ENCODE results near the gene NAT14.

DNA sequence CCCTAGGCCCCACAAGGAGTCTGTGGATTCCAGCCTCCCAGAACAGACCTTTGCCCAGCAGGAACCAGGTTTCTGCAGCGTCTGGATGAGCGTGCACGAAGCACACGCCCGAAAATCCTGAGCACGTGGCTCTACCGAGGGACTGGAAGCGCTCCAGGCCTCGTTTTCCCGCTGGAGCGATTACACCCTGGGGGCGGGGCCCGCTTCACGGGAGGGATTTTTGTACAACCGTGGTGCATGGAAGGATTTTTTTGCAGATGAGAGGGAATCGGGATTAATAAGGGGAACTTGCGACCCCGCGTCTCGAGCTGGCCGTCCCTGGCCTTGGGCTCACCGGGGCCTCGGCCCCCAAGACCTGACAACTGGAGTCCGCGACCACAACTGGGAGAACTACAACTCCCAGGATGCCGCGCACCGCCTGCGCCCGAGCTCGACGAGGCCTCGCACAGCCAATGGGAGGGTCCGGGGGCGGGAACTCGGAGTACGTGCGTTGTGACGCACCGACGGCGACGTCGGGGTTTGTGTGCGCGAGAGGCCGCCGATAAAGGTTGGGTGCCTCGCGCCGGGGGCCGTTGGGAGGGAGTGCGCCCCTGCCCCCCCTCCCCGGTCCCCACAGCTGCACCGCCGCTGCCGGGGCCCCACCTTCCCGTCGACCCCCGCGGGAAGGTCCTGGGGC is 8.8 kb upstream of the NAT14 start, which contains the start of gene ZNF628:
- TF ChIP-seq, protein P1, sequence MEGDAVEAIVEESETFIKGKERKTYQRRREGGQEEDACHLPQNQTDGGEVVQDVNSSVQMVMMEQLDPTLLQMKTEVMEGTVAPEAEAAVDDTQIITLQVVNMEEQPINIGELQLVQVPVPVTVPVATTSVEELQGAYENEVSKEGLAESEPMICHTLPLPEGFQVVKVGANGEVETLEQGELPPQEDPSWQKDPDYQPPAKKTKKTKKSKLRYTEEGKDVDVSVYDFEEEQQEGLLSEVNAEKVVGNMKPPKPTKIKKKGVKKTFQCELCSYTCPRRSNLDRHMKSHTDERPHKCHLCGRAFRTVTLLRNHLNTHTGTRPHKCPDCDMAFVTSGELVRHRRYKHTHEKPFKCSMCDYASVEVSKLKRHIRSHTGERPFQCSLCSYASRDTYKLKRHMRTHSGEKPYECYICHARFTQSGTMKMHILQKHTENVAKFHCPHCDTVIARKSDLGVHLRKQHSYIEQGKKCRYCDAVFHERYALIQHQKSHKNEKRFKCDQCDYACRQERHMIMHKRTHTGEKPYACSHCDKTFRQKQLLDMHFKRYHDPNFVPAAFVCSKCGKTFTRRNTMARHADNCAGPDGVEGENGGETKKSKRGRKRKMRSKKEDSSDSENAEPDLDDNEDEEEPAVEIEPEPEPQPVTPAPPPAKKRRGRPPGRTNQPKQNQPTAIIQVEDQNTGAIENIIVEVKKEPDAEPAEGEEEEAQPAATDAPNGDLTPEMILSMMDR (IDR thresholded peaks at IDR 0.05 in 2 of 3, conservative IDR thresholded peaks at IDR 0.05 in 1 of 3; ENCODE audit: borderline replicate concordance in 1 of 3, insufficient read depth in 1 of 3, low read depth in 2 of 3, low read length in 2 of 3) = no peak
- peak; percentile 19; the same call in 1 of the 2 replicates for TF ChIP-seq POLR2AphosphoS5 (IDR thresholded peaks at IDR 0.05; ENCODE audit: low read depth, low read length)
- no peak for TF ChIP-seq RAD21 (IDR thresholded peaks at IDR 0.05; ENCODE audit: low read depth)
- peak; percentile 96 for TF ChIP-seq SP1 (IDR thresholded peaks at IDR 0.05; ENCODE audit: low read depth)
- TF ChIP-seq, protein P2, sequence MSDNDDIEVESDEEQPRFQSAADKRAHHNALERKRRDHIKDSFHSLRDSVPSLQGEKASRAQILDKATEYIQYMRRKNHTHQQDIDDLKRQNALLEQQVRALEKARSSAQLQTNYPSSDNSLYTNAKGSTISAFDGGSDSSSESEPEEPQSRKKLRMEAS (IDR thresholded peaks at IDR 0.05) = peak; percentile 99
